HUES64 (cell line): ENCODE results near the gene VRK1.
"Not testable (repeated sequence)": the region's sequence is repeated elsewhere in the genome, so short reads cannot be mapped to it uniquely, and the experiment has no call there.

Experiments used
- H3K27ac ChIP-seq: 2 replicates; pipeline ENCODE4 v1.7.0; 2013; ENCODE audit warnings: low read depth, low read length, inconsistent platforms
- H3K27me3 ChIP-seq: 2 replicates; pipeline ENCODE4 v1.6.1; 2013; ENCODE audit warnings: mild to moderate bottlenecking, low read length; ENCODE audit not compliant: insufficient read depth
- H3K36me3 ChIP-seq: 2 replicates; pipeline ENCODE4 v1.6.1; 2013; ENCODE audit warnings: mild to moderate bottlenecking, low read length; ENCODE audit not compliant: insufficient read depth
- H3K4me1 ChIP-seq: 2 replicates; pipeline ENCODE4 v1.6.1; 2013; ENCODE audit warnings: mild to moderate bottlenecking, low read length, moderate library complexity; ENCODE audit not compliant: insufficient read depth
- H3K4me3 ChIP-seq: 2 replicates; pipeline ENCODE4 v1.5.1; 2013; ENCODE audit warnings: mild to moderate bottlenecking, low read length, moderate library complexity
- H3K9ac ChIP-seq: 2 replicates; pipeline ENCODE4 v1.6.1; 2013; ENCODE audit warnings: mild to moderate bottlenecking, low read depth, low read length
- H3K9me3 ChIP-seq: 2 replicates; pipeline ENCODE4 v1.6.1; 2013; ENCODE audit warnings: low read depth, low read length; ENCODE audit not compliant: insufficient read depth
- WGBS: fragments of 150-250, 120-280 bp; methylation state at CpG from one replicate; pipeline ENCODE4 v1.1.7; 2013; ENCODE audit warnings: missing lambda C conversion rate; 5-methylcytosine and 5-hydroxymethylcytosine counted together

VRK1 gene

GRCh38 chr14:96762650-96763049 lies 34.5 kb upstream of the VRK1 start:
- H3K9me3 ChIP-seq, result no peaks in the 10 kb centered on the region
- no peaks in the 10 kb centered on the region for H3K27me3 ChIP-seq
- H3K4me3 ChIP-seq, result peak overlapping the region; percentile 46
- H3K9ac ChIP-seq, result no peak overlapping the region
- WGBS, result 28% methylated on average over 3 of the region's 3 CpGs
- no peaks in the 10 kb centered on the region for H3K36me3 ChIP-seq
- H3K4me1 ChIP-seq, result no peaks in the 10 kb centered on the region
- no peak overlapping the region for H3K27ac ChIP-seq

DNA sequence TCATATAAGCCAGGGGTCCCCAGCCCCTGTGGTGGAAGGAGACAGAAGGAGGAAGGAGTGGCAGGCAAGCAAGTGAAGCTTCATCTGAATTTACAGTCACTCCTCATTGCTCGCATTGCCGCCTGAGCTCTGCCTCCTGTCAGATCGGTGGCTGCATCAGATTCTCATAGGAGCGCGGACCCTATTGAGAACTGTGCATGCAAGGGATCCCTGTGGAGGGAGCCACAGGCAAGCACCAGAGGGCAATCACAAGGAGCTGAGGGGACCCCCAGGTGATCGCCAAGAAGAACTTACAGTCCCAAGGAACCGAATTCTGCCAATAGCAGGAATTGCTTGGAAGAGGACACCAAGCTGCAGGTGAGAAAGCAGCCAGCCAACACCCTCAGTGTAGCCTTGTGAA lies 33.2 kb upstream of the VRK1 start:
- Histone ChIP-seq H3K9ac (no peak overlapping the region), H3K4me3 (no peak overlapping the region), H3K36me3 (no peaks in the 10 kb centered on the region), H3K27ac (no peak overlapping the region), H3K4me1 (no peaks in the 10 kb centered on the region), H3K9me3 (no peaks in the 10 kb centered on the region), H3K27me3 (no peaks in the 10 kb centered on the region)
- 85% methylated on average over 7 of the region's 7 CpGs for WGBS

GRCh38 chr14:96765205-96765604 lies 32.0 kb upstream of the VRK1 start:
- H3K27me3 ChIP-seq, H3K9ac ChIP-seq, H3K27ac ChIP-seq, H3K36me3 ChIP-seq, H3K4me1 ChIP-seq, H3K4me3 ChIP-seq, H3K9me3 ChIP-seq: not testable (repeated sequence)
- no CpG with 5 or more reads among the region's 1 CpG for WGBS

DNA sequence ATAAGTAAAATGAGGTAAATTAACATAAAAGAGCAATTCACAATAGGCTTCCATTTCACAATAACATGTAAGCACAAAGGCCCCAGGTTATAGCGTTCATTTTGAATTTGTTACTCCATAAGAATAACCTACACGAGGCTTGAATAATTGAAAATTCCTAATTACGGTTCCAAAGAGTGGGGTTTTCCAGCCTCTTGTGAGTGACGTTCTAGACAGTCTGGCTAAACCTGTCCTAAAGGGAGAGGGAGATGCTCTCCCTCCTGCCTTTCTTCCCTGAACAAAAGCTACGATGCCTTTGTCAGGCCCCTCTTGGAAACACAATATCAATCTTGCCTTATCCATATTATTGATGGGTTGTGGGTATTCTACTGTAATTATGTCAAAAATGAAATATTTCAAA lies 24.3 kb upstream of the VRK1 start:
- 97% methylated on average over 4 of the region's 5 CpGs for WGBS
- H3K9ac ChIP-seq, result no peak overlapping the region
- no peak overlapping the region for H3K27ac ChIP-seq
- H3K9me3 ChIP-seq, result no peaks in the 10 kb centered on the region
- no peaks in the 10 kb centered on the region for H3K27me3 ChIP-seq
- no peak overlapping the region for H3K4me3 ChIP-seq
- no peaks in the 10 kb centered on the region for H3K36me3 ChIP-seq
- peaks cover 7% of the 10 kb centered on the region; the same call in 1 of the 2 replicates for H3K4me1 ChIP-seq

GRCh38 chr14:96776791-96777190 lies 20.4 kb upstream of the VRK1 start:
- H3K9ac ChIP-seq, result no peak overlapping the region
- H3K4me1 ChIP-seq, result peaks cover 7% of the 10 kb centered on the region; the same call in 1 of the 2 replicates
- H3K27ac ChIP-seq, result no peak overlapping the region
- H3K36me3 ChIP-seq, result no peaks in the 10 kb centered on the region
- 98% methylated on average over 4 of the region's 4 CpGs for WGBS
- H3K4me3 ChIP-seq, result no peak overlapping the region
- H3K9me3 ChIP-seq, result no peaks in the 10 kb centered on the region
- H3K27me3 ChIP-seq, result no peaks in the 10 kb centered on the region

- Histone ChIP-seq H3K9me3 (no peaks in the 10 kb centered on the region), H3K36me3 (no peaks in the 10 kb centered on the region), H3K4me1 (no peaks in the 10 kb centered on the region), H3K27ac (no peak overlapping the region), H3K9ac (no peak overlapping the region), H3K4me3 (no peak overlapping the region), H3K27me3 (no peaks in the 10 kb centered on the region; the same call in 1 of the 2 replicates)
- 90% methylated on average over 3 of the region's 3 CpGs for WGBS
Measured at GRCh38 chr14:96780500-96780899, 16.7 kb upstream of the VRK1 start.

DNA sequence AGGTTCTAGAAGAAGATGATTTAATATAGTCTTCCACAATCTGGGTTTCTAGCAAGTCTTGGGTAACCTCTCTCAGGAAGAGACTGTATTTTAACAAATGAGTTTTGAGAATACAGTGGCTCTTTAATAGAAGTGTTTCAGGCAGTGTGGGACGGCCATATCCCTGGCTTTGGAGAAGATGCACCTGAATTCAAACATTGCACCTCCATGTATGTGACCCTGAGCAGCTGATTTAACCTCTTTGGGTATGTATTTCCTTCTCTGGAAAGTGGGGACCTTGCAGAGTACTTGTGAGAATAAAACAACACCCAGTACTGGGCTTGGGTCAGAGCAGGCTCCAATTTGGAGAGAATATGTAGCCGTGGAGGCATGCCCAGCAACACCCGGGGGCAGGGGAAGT lies 15.8 kb upstream of the VRK1 start:
- no peaks in the 10 kb centered on the region for H3K9me3 ChIP-seq
- no peak overlapping the region for H3K27ac ChIP-seq
- no peaks in the 10 kb centered on the region for H3K4me1 ChIP-seq
- 92% methylated on average over 2 of the region's 3 CpGs for WGBS
- no peaks in the 10 kb centered on the region; the same call in 1 of the 2 replicates for H3K27me3 ChIP-seq
- H3K4me3 ChIP-seq, result no peak overlapping the region
- H3K9ac ChIP-seq, result no peak overlapping the region
- no peaks in the 10 kb centered on the region for H3K36me3 ChIP-seq

DNA sequence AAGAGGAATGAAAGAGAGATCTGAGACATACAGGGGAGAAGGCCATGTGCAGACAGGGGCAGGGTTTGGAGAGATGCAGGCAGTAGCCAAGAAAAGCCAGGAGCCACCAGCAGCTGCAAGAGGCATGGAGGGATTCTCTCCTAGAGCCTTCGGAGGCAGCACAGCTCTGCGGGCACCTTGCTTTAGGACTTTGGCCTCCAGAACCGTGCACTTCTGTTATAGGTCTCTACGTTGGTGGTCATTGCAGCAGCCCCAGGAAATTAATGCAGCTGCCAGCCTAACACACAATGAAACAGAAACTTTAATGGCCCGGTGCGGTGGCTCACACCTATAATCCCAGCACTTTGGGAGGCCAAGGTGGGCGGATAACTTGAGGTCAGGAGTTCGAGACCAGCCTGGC lies 14.7 kb upstream of the VRK1 start:
- Histone ChIP-seq H3K4me1 (no peaks in the 10 kb centered on the region), H3K9me3 (no peaks in the 10 kb centered on the region), H3K4me3 (no peak overlapping the region), H3K27me3 (no peaks in the 10 kb centered on the region; the same call in 1 of the 2 replicates), H3K36me3 (no peaks in the 10 kb centered on the region), H3K27ac (no peak overlapping the region), H3K9ac (no peak overlapping the region)
- 93% methylated on average over 8 of the region's 8 CpGs for WGBS

DNA sequence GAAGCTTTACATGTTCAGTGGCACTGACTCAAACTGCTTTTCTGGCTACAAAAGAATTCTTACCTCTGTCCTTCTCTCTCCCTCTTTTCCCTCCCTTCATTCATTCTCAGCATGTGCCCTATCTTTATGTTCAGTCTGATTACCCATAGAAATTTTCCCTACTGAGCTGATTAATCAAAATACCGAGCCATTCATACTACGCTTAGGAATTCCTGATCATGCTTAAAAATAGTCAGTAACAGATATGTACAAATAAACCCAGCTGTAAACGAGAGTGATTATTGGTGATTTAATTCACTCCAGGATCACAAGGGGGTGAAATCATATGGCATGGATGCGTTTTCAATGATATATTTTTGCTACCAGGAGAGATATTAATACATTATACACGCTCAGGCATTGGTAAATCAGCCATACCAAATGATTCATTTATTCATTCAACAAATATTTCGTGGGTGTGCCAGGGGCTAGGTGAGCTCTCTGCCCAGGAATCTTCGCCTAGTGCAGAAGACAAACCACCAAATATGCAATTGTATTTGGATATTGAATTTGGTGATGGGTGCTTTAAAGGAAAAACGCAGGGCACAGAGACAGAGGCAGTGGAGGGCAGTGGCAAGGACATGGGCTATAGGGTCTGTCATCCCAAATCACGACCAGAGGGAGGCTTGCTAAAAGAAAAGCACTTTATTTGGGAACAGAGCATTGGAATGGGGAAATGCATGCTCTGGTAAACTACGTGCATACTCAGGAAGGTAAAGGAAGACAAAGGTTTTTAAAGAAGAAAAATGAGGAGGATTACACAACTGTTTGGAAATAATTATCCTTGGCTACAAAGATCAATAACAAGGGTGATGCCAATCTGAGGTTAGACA lies 13.9 kb upstream of the VRK1 start:
- H3K27ac ChIP-seq, result no peak overlapping the region
- no peaks in the 10 kb centered on the region; the same call in 1 of the 2 replicates for H3K27me3 ChIP-seq
- H3K36me3 ChIP-seq, result no peaks in the 10 kb centered on the region
- H3K9me3 ChIP-seq, result no peaks in the 10 kb centered on the region
- WGBS, result 85% methylated on average over 9 of the region's 10 CpGs
- H3K9ac ChIP-seq, result no peak overlapping the region
- no peak overlapping the region for H3K4me3 ChIP-seq
- no peaks in the 10 kb centered on the region for H3K4me1 ChIP-seq

GRCh38 chr14:96783915-96784224 lies 13.3 kb upstream of the VRK1 start:
- H3K4me1 ChIP-seq, result no peaks in the 10 kb centered on the region
- H3K4me3 ChIP-seq, result no peak overlapping the region
- no peaks in the 10 kb centered on the region; the same call in 1 of the 2 replicates for H3K27me3 ChIP-seq
- no peak overlapping the region for H3K27ac ChIP-seq
- WGBS, result 93% methylated on average over 4 of the region's 4 CpGs
- H3K36me3 ChIP-seq, result no peaks in the 10 kb centered on the region
- no peak overlapping the region for H3K9ac ChIP-seq
- no peaks in the 10 kb centered on the region for H3K9me3 ChIP-seq

DNA sequence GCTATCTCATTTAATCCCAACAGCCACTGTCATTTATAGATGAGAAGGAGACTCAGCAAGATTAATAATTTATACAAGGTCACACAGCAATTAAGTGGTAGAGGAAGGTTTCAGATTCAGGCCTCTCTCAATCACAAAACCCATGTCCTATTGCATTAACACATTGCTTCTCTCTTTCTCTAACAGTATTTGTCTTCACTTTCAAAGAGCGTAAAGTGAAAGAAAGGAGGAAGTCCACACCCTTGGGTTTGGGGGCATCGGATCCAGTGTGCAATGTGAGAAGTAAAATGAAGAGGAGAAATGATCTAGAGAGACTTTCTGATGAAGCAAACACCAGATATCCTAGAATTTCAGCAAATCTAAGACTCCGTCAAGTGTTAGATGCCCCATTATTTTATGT lies 7.0 kb upstream of the VRK1 start:
- Histone ChIP-seq H3K27ac (no peak overlapping the region), H3K4me1 (no peaks in the 10 kb centered on the region), H3K36me3 (no peaks in the 10 kb centered on the region), H3K27me3 (0 out of 2 replicates have a peak, but pooled peaks cover 2% of the 10 kb centered on the region), H3K9me3 (no peaks in the 10 kb centered on the region), H3K4me3 (no peak overlapping the region), H3K9ac (no peak overlapping the region)
- 100% methylated on average over 2 of the region's 3 CpGs for WGBS

DNA sequence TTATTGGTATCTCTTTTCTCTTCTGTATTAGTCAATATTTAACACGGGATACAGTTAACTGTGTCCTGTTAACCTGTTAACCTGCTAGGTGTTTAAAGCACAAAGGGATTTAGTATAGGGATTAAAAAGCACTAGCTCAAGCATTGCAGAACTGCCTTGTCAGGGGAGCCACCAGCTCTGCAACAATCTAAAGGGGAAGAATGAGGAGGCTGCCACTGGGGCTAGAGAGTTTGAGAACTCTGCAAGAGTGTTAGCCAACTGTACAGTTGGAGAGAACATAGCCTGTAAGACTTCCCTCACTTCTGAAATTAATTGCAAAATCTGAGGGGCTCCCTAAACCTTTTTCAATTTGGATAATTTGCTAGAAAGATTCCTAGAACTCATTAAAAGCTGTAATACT lies 6.5 kb upstream of the VRK1 start:
- H3K36me3 ChIP-seq, result no peaks in the 10 kb centered on the region
- no peak overlapping the region for H3K27ac ChIP-seq
- 100% methylated on average over 1 of the region's 1 CpG for WGBS
- no peaks in the 10 kb centered on the region for H3K4me1 ChIP-seq
- H3K4me3 ChIP-seq, result no peak overlapping the region
- H3K9ac ChIP-seq, result no peak overlapping the region
- no peaks in the 10 kb centered on the region for H3K9me3 ChIP-seq
- 0 out of 2 replicates have a peak, but pooled peaks cover 2% of the 10 kb centered on the region for H3K27me3 ChIP-seq
